Right lobe of liver (tissue), 6 donors: ENCODE measurements around the gene FAM47E. TPM values are rescaled to one million over a fixed set of nuclear protein-coding genes. Genes with fewer than 3 reads are reported as not detected.
"Not testable (repeated sequence)": the region's sequence is repeated elsewhere in the genome, so short reads cannot be mapped to it uniquely, and the experiment has no call there.

Source experiments
- ATAC-seq, 4 donors: fragments of 200-7000 bp; cut with Tn5 transposase; one replicate each; pipeline ENCODE4 v1.9.1; 2020; ENCODE audit warnings: mild to moderate bottlenecking in 4 of 4, moderate library complexity in 4 of 4
- DNase-seq, 3 donors: peaks; one replicate each; pipeline ENCODE4 v3.0.0-alpha.2; 2020
- H3K27ac ChIP-seq, 3 donors: fragments of 200-600 bp; one replicate each; pipeline ENCODE4 v1.8.0; 2022
- H3K27me3 ChIP-seq, 2 donors: fragments of 200-600 bp; one replicate each; pipeline ENCODE4 v1.8.0; 2022
- H3K36me3 ChIP-seq, 4 donors: fragments of 200-600 bp; sonication (generic) in 1 of 4; one replicate each; pipeline versions ENCODE4 v1.5.1 to v1.8.0; 2017 to 2022; ENCODE audit warnings: control low read depth in 1 of 4
- H3K4me1 ChIP-seq, 4 donors: fragments of 200-600 bp; sonication (generic) in 1 of 4; one replicate each; pipeline versions ENCODE4 v1.5.1 to v1.8.0; 2017 to 2022; ENCODE audit warnings: control low read depth in 1 of 4
- H3K4me3 ChIP-seq, 3 donors: fragments of 200-600 bp; one replicate each; pipeline ENCODE4 v1.8.0; 2022
- H3K9me3 ChIP-seq, 4 donors: fragments of 200-600 bp; sonication (generic) in 1 of 4; one replicate each; pipeline versions ENCODE4 v1.5.1 to v1.8.0; 2017 to 2022; ENCODE audit warnings: control low read depth in 1 of 4
- CTCF ChIP-seq, 4 donors: fragments of 200-600 bp in 3 of 4; fragments of 450-650 bp in 1 of 4; IDR thresholded peaks; one replicate each; pipeline versions ENCODE4 v1.5.1 to v1.8.0; 2016 to 2022; ENCODE audit warnings: antibody characterized with exemption in 4 of 4, mild to moderate bottlenecking in 2 of 4
- POLR2A ChIP-seq: fragments of 450-650 bp; IDR thresholded peaks from one replicate; pipeline ENCODE4 v1.6.1; 2017; ENCODE audit warnings: antibody characterized with exemption, mild to moderate bottlenecking
- WGBS: methylation state at CpG from one replicate; pipeline ENCODE4 v1.1.6; 2018; ENCODE audit warnings: low coverage, low lambda C conversion rate; ENCODE audit not compliant: insufficient coverage; ENCODE audit errors: missing lambda C conversion rate; 5-methylcytosine and 5-hydroxymethylcytosine counted together
- intact Hi-C, 2 donors: fragments of 100-400 bp; cut with DNase I; formaldehyde crosslinking; loops; one replicate each; pipeline versions ENCODE4 v1.11.2 to v1.14.1; 2022
- total RNA-seq, 6 experiments: library from RNA; depleted of rRNA in 2 of 6; stranded (reverse); fragments of >200 nt in 2 of 6; fragmentation: NEBNext Ultra II Directional in 3 of 6; extraction: Animal tissue kit (Norgen Biotek cat#: 25700) in 3 of 6; gene quantifications; one replicate each; pipeline versions ENCODE4 v1.1.0 to v1.2.4, GENCODE V29; 2016 to 2023
- donor health status: DM: no; HTN: yes; CAD: no.
- donor health status: DM: no; HTN: no; CAD: no.
- donor health status: DM: no; HTN: no; CAD: no.
- donor health status: DM: no; HTN: yes; CAD: no.
- donor health status: DM: no; HTN: yes; CAD: no.

The FAM47E gene
- total RNA-seq, 6 experiments from 2014 or later = 1.2 to 5.0 (median 2.9) TPM

GRCh38 chr4:76280488-76281441 lies 29.2 kb downstream of the FAM47E start:
- TF ChIP-seq CTCF (IDR thresholded peaks at IDR 0.05) (no peak), POLR2A (no peak)
- peak overlapping the region; percentile 57 to 97 (median 93) for H3K27ac ChIP-seq
- H3K9me3 ChIP-seq = no peaks in the 10 kb centered on the region
- WGBS = 34% methylated on average over 5 of the region's 6 CpGs
- H3K4me1 ChIP-seq = peaks cover 2 to 49% (median 15%) of the 10 kb centered on the region in 4 donors
- intact Hi-C loops = no loop called here
- DNase-seq (no peak), ATAC-seq (peak; percentile 29 to 60 (median 44))
- H3K4me3 ChIP-seq = no peak overlapping the region
- no peaks in the 10 kb centered on the region for H3K36me3 ChIP-seq
- no peaks in the 10 kb centered on the region for H3K27me3 ChIP-seq

GRCh38 chr4:76281594-76281993 lies 30.1 kb downstream of the FAM47E start:
- Histone ChIP-seq H3K4me1 (peaks cover 2 to 42% (median 14%) of the 10 kb centered on the region in 4 donors), H3K27ac (peak overlapping the region; percentile 57 to 97 (median 93))
- ATAC-seq = peak; percentile 21 to 65 (median 37)
- intact Hi-C loops, H3K27me3 ChIP-seq, H3K4me3 ChIP-seq, H3K36me3 ChIP-seq, H3K9me3 ChIP-seq: not testable (repeated sequence)
- peak; percentile 70 to 83 (median 79) for DNase-seq
- WGBS = 36% methylated on average over 6 of the region's 6 CpGs

GRCh38 chr4:76282941-76283689 lies 31.6 kb downstream of the FAM47E start:
- no peak for DNase-seq
- H3K9me3 ChIP-seq = no peaks in the 10 kb centered on the region
- 74% methylated on average over 5 of the region's 6 CpGs for WGBS
- peaks cover 2 to 35% (median 11%) of the 10 kb centered on the region in 4 donors for H3K4me1 ChIP-seq
- intact Hi-C loops = no loop called here
- H3K27ac ChIP-seq = no peak overlapping the region
- TF ChIP-seq POLR2A (no peak), CTCF (IDR thresholded peaks at IDR 0.05) (no peak)
- ATAC-seq = no peak
- no peaks in the 10 kb centered on the region for H3K27me3 ChIP-seq
- no peaks in the 10 kb centered on the region for H3K36me3 ChIP-seq
- H3K4me3 ChIP-seq = no peak overlapping the region

GRCh38 chr4:76283900-76284299 lies 32.4 kb downstream of the FAM47E start:
- no peaks in the 10 kb centered on the region for H3K27me3 ChIP-seq
- TF ChIP-seq POLR2A (no peak), CTCF (IDR thresholded peaks at IDR 0.05) (no peak)
- ATAC-seq (no peak), DNase-seq (no peak)
- 78% methylated on average over 4 of the region's 4 CpGs for WGBS
- H3K4me3 ChIP-seq = no peak overlapping the region
- intact Hi-C loops = no loop called here
- H3K27ac ChIP-seq = no peak overlapping the region
- no peaks in the 10 kb centered on the region for H3K9me3 ChIP-seq
- H3K4me1 ChIP-seq = peaks cover 0 to 27% (median 11%) of the 10 kb centered on the region in 4 donors
- no peaks in the 10 kb centered on the region for H3K36me3 ChIP-seq

GRCh38 chr4:76287811-76288210 lies 36.3 kb downstream of the FAM47E start:
- H3K36me3 ChIP-seq, DNase-seq, H3K9me3 ChIP-seq, H3K4me3 ChIP-seq, H3K27me3 ChIP-seq, ATAC-seq, intact Hi-C loops, H3K27ac ChIP-seq: not testable (repeated sequence)
- 75% methylated on average over 2 of the region's 3 CpGs for WGBS
- H3K4me1 ChIP-seq = peaks cover 0 to 14% (median 7%) of the 10 kb centered on the region in 4 donors
